Mesendoderm (in vitro differentiated cells): Measurements from ENCODE around the gene NPR3.

Source experiments
- DNase-seq: peaks from one replicate; pipeline ENCODE4 v3.0.0; 2013
- H2AK5ac ChIP-seq: 2 replicates; pipeline ENCODE4 v1.6.1; 2013; ENCODE audit warnings: low read length, inconsistent platforms
- H2BK120ac ChIP-seq: 2 replicates; pipeline ENCODE4 v1.6.1; 2013; ENCODE audit warnings: low read depth, mild to moderate bottlenecking, low read length, moderate library complexity, mixed read lengths
- H2BK15ac ChIP-seq: replicated peaks from 2 replicates; pipeline ENCODE4 v1.6.1; 2013; ENCODE audit warnings: low read depth, mild to moderate bottlenecking, moderate library complexity
- H2BK5ac ChIP-seq: 2 replicates; pipeline ENCODE4 v1.6.1; 2013; ENCODE audit warnings: low read length, inconsistent platforms
- H3K18ac ChIP-seq: 2 replicates; pipeline ENCODE4 v1.6.1; 2013; ENCODE audit warnings: mild to moderate bottlenecking, low read length, mixed read lengths
- H3K23ac ChIP-seq: one replicate; pipeline ENCODE4 v1.6.1; 2013; ENCODE audit warnings: low read length
- H3K27ac ChIP-seq: 2 replicates; pipeline ENCODE4 v1.5.1; 2013; ENCODE audit warnings: low read depth, mild to moderate bottlenecking, inconsistent platforms, low read length, moderate library complexity
- H3K27me3 ChIP-seq: 2 replicates; pipeline ENCODE4 v1.6.1; 2013; ENCODE audit warnings: low read length, control low read depth, mild to moderate bottlenecking, inconsistent platforms; ENCODE audit not compliant: insufficient read depth, poor library complexity
- H3K36me3 ChIP-seq: 2 replicates; pipeline ENCODE4 v1.6.1; 2013; ENCODE audit warnings: low read length, inconsistent platforms; ENCODE audit not compliant: control insufficient read depth, insufficient read depth
- H3K4ac ChIP-seq: one replicate; pipeline ENCODE4 v1.6.1; 2013; ENCODE audit warnings: low read depth, mild to moderate bottlenecking, low read length, moderate library complexity
- H3K4me1 ChIP-seq: 2 replicates; pipeline ENCODE4 v1.6.1; 2013; ENCODE audit warnings: low read depth, low read length, inconsistent platforms; ENCODE audit not compliant: control insufficient read depth
- H3K4me2 ChIP-seq: 2 replicates; pipeline ENCODE4 v1.6.1; 2013; ENCODE audit warnings: low read length
- H3K4me3 ChIP-seq: 2 replicates; pipeline ENCODE4 v1.5.1; 2013; ENCODE audit warnings: mild to moderate bottlenecking, low read length
- H3K56ac ChIP-seq: one replicate; pipeline ENCODE4 v1.6.1; 2013; ENCODE audit warnings: low read length
- H3K79me1 ChIP-seq: 2 replicates; pipeline ENCODE4 v1.6.1; 2013; ENCODE audit warnings: low read length, inconsistent platforms
- H3K79me2 ChIP-seq: 2 replicates; pipeline ENCODE4 v1.6.1; 2013; ENCODE audit warnings: mild to moderate bottlenecking, low read length; ENCODE audit not compliant: control insufficient read depth, insufficient read depth
- H3K9ac ChIP-seq: 2 replicates; pipeline ENCODE4 v1.6.1; 2013; ENCODE audit warnings: low read length, inconsistent platforms
- H4K5ac ChIP-seq: one replicate; pipeline ENCODE4 v1.6.1; 2013; ENCODE audit warnings: low read length
- H4K8ac ChIP-seq: one replicate; pipeline ENCODE4 v1.6.1; 2013; ENCODE audit warnings: low read depth, mild to moderate bottlenecking, control low read depth, low read length, moderate library complexity
- WGBS: extraction: QIAGEN DNeasy Blood & Tissue Kit; methylation state at CpG from one replicate; pipeline ENCODE4 v1.1.7; 2013; ENCODE audit warnings: low lambda C conversion rate, missing lambda C conversion rate; ENCODE audit not compliant: insufficient coverage; ENCODE audit errors: extremely low coverage; 5-methylcytosine and 5-hydroxymethylcytosine counted together

NPR3 gene

DNA sequence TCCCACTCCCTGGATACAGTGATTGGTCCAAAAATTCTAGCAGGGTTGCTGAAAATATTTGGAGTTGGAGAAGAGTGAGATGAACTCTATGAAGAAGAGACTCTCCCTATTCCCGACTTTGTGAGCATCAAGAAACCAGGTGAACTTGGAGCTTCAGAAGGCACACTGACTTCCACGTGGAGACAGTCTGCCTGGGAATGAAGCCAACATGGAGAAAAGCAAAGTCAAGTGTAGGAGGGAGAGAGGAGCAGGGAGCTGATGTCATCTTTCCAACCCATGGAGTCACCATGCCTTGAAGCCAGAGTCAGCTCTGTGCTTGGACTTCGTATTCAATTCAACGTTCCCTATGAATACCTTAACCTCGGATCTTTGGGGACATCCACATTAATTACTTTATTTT, 125.1 kb downstream of the NPR3 start:
- Histone ChIP-seq H2BK5ac (no peak overlapping the region), H3K4me1 (no peaks in the 10 kb centered on the region), H3K9ac (no peak overlapping the region), H3K79me1 (no peaks in the 10 kb centered on the region), H3K4me3 (no peak overlapping the region), H3K4ac (no peak overlapping the region), H4K5ac (no peak overlapping the region), H3K27ac (no peak overlapping the region), H3K18ac (no peak overlapping the region), H2BK120ac (no peak overlapping the region), H3K27me3 (no peaks in the 10 kb centered on the region), H2AK5ac (no peak overlapping the region), H3K4me2 (no peak overlapping the region), H3K56ac (no peak overlapping the region), H3K36me3 (no peaks in the 10 kb centered on the region), H4K8ac (no peak overlapping the region), H3K23ac (no peak overlapping the region), H3K79me2 (no peaks in the 10 kb centered on the region), H2BK15ac (no peak overlapping the region)
- no peak for DNase-seq
- WGBS, result no CpG with 5 or more reads among the region's 5 CpGs

DNA sequence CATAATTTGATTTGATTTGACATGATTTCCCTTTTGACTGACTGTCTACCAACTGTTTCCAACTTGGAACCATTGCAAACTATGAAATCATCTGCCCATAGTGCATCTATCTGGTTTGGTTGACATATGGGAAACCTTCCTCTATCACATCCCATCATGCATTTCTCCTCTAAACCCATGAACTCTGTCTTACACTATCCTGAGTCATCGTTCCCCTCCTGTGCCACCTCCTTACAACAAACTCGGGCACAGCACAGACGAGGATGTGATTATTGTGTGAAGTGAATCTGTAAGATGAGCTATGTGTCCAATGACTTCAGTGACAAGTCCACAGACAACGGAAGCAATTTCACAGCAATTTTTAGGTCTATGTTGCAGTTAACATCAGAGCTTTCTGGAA, 126.1 kb downstream of the NPR3 start:
- no peaks in the 10 kb centered on the region for H3K79me1 ChIP-seq
- no CpG with 5 or more reads among the region's 4 CpGs for WGBS
- no peaks in the 10 kb centered on the region for H3K27me3 ChIP-seq
- no peak overlapping the region for H4K8ac ChIP-seq
- no peak overlapping the region for H3K4me2 ChIP-seq
- H3K4ac ChIP-seq, result no peak overlapping the region
- H3K27ac ChIP-seq, result no peak overlapping the region
- H3K4me1 ChIP-seq, result no peaks in the 10 kb centered on the region
- no peak overlapping the region for H2BK120ac ChIP-seq
- no peak overlapping the region for H3K18ac ChIP-seq
- no peak overlapping the region for H4K5ac ChIP-seq
- H3K36me3 ChIP-seq, result no peaks in the 10 kb centered on the region
- H2BK15ac ChIP-seq, result no peak overlapping the region
- no peak overlapping the region for H2BK5ac ChIP-seq
- no peak overlapping the region for H2AK5ac ChIP-seq
- H3K56ac ChIP-seq, result no peak overlapping the region
- no peak overlapping the region for H3K4me3 ChIP-seq
- DNase-seq, result no peak
- H3K23ac ChIP-seq, result no peak overlapping the region
- H3K79me2 ChIP-seq, result no peaks in the 10 kb centered on the region
- no peak overlapping the region for H3K9ac ChIP-seq

- Histone ChIP-seq H4K5ac (no peak overlapping the region), H3K4me2 (no peak overlapping the region), H3K79me1 (no peaks in the 10 kb centered on the region), H3K18ac (no peak overlapping the region), H3K4ac (no peak overlapping the region), H3K4me3 (no peak overlapping the region), H3K56ac (no peak overlapping the region), H3K36me3 (no peaks in the 10 kb centered on the region), H3K27ac (no peak overlapping the region), H2BK5ac (no peak overlapping the region), H3K9ac (no peak overlapping the region), H3K27me3 (no peaks in the 10 kb centered on the region), H2BK15ac (no peak overlapping the region), H3K79me2 (no peaks in the 10 kb centered on the region), H3K4me1 (no peaks in the 10 kb centered on the region), H2BK120ac (no peak overlapping the region), H4K8ac (no peak overlapping the region), H3K23ac (no peak overlapping the region), H2AK5ac (no peak overlapping the region)
- WGBS, result no CpG with 5 or more reads among the region's 2 CpGs
- DNase-seq, result no peak
These were observed 128.0 kb downstream of the NPR3 start for GRCh38 chr5:32839106-32839505.

DNA sequence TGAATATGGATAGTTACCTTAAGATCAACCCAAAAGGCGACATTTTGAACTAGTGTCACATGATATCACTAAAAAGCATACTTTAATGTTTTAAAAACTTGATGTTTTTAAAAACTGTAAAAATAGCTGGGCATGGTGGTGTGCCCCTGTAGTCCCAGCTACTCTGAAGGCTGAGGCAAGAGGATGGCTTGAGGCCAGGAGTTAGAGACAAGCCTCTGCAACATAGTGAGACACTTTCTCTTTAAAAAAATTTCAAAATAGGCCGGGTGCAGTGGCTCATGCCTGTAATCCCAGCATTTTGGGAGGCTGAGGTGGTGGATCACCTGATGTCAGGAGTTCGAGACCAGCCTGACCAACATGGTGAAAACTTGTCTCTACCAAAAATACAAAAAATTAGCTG, 129.5 kb downstream of the NPR3 start:
- no peak overlapping the region for H2BK120ac ChIP-seq
- no peaks in the 10 kb centered on the region for H3K79me1 ChIP-seq
- H3K18ac ChIP-seq, result no peak overlapping the region
- H2BK15ac ChIP-seq, result no peak overlapping the region
- H3K4ac ChIP-seq, result no peak overlapping the region
- no CpG with 5 or more reads among the region's 3 CpGs for WGBS
- H3K79me2 ChIP-seq, result no peaks in the 10 kb centered on the region
- no peak overlapping the region for H2AK5ac ChIP-seq
- H3K23ac ChIP-seq, result no peak overlapping the region
- no peak overlapping the region for H3K56ac ChIP-seq
- no peak overlapping the region for H4K8ac ChIP-seq
- no peak overlapping the region for H4K5ac ChIP-seq
- no peaks in the 10 kb centered on the region for H3K36me3 ChIP-seq
- H3K9ac ChIP-seq, result no peak overlapping the region
- H3K4me1 ChIP-seq, result no peaks in the 10 kb centered on the region
- H3K4me3 ChIP-seq, result no peak overlapping the region
- H3K27me3 ChIP-seq, result no peaks in the 10 kb centered on the region
- no peak for DNase-seq
- H2BK5ac ChIP-seq, result no peak overlapping the region
- no peak overlapping the region for H3K4me2 ChIP-seq
- H3K27ac ChIP-seq, result no peak overlapping the region
